GM21367 (cell line): ENCODE results near the gene AKAP6.
"Not testable (repeated sequence)": the region's sequence is repeated elsewhere in the genome, so short reads cannot be mapped to it uniquely, and the experiment has no call there.

Source experiments
- ATAC-seq: cut with Tn5 transposase; IDR thresholded peaks from one replicate; pipeline ENCODE4 v1.9.1; 2021; ENCODE audit not compliant: unreplicated experiment

AKAP6 gene

GRCh38 chr14:32434880-32435279, 105.8 kb downstream of the AKAP6 start:
- no peak for ATAC-seq

- no peak for ATAC-seq
These were observed 106.3 kb downstream of the AKAP6 start for GRCh38 chr14:32435411-32435810.

GRCh38 chr14:32436993-32437392, 107.9 kb downstream of the AKAP6 start:
- ATAC-seq: no peak

GRCh38 chr14:32438517-32438916, 109.4 kb downstream of the AKAP6 start:
- ATAC-seq: no peak

GRCh38 chr14:32443890-32444661, 115.0 kb downstream of the AKAP6 start:
- ATAC-seq: no peak

GRCh38 chr14:32447371-32447770, 118.3 kb downstream of the AKAP6 start:
- no peak for ATAC-seq

- no peak for ATAC-seq
These were observed 120.5 kb downstream of the AKAP6 start for GRCh38 chr14:32449648-32450047.

GRCh38 chr14:32450919-32451675, 122.0 kb downstream of the AKAP6 start:
- no peak for ATAC-seq

GRCh38 chr14:32453857-32454810, 125.0 kb downstream of the AKAP6 start:
- no peak for ATAC-seq

- no peak for ATAC-seq
These were observed 128.3 kb downstream of the AKAP6 start for GRCh38 chr14:32457213-32457920.

GRCh38 chr14:32458720-32459119, 129.6 kb downstream of the AKAP6 start:
- no peak for ATAC-seq

GRCh38 chr14:32460267-32460666, 131.2 kb downstream of the AKAP6 start:
- ATAC-seq: no peak

GRCh38 chr14:32462553-32462952, 133.5 kb downstream of the AKAP6 start:
- not testable (repeated sequence) for ATAC-seq

GRCh38 chr14:32468955-32469354, 139.9 kb downstream of the AKAP6 start:
- no peak for ATAC-seq

- no peak for ATAC-seq
These were observed 140.5 kb downstream of the AKAP6 start for GRCh38 chr14:32469388-32470160.

- ATAC-seq: no peak
These were observed 141.1 kb downstream of the AKAP6 start for GRCh38 chr14:32470161-32470715.

- no peak for ATAC-seq
These were observed 142.1 kb downstream of the AKAP6 start for GRCh38 chr14:32471181-32471580.

GRCh38 chr14:32472076-32472475, 143.0 kb downstream of the AKAP6 start:
- ATAC-seq: no peak
